ENCODE results near the gene GIMD1.

The GIMD1 gene

GRCh38 chr4:106339431-106339830 is 29.1 kb downstream of the GIMD1 start:
- TF ChIP-seq CSDC2 (CRISPR knock-in tag; IDR thresholded peaks at IDR 0.05) (no peak), CREB5 (CRISPR knock-in tag; IDR thresholded peaks at IDR 0.05; ENCODE audit: low read depth) (no peak), TOX (CRISPR knock-in tag; IDR thresholded peaks at IDR 0.05; ENCODE audit: borderline replicate concordance) (no peak), POU6F1 (CRISPR knock-in tag; IDR thresholded peaks at IDR 0.05; ENCODE audit: borderline replicate concordance, low read depth) (no peak), GLIS3 (CRISPR knock-in tag; IDR thresholded peaks at IDR 0.05) (no peak), ZC3H10 (CRISPR knock-in tag; IDR thresholded peaks at IDR 0.05) (no peak)
- no peak for ATAC-seq

- TF ChIP-seq BACH2 (CRISPR knock-in tag; IDR thresholded peaks at IDR 0.05; ENCODE audit: borderline replicate concordance) (no peak), CSRNP3 (CRISPR knock-in tag; IDR thresholded peaks at IDR 0.05) (no peak), PPARA (CRISPR knock-in tag; IDR thresholded peaks at IDR 0.05; ENCODE audit: borderline replicate concordance) (no peak), ISL1 (CRISPR knock-in tag; IDR thresholded peaks at IDR 0.05) (no peak)
- ATAC-seq: no peak
These were observed 29.9 kb downstream of the GIMD1 start for GRCh38 chr4:106338671-106339070.

GRCh38 chr4:106337916-106338315 is 30.7 kb downstream of the GIMD1 start:
- TF ChIP-seq ISL1 (CRISPR knock-in tag; IDR thresholded peaks at IDR 0.05) (no peak), OSR1 (CRISPR knock-in tag; IDR thresholded peaks at IDR 0.05) (no peak), PPARA (CRISPR knock-in tag; IDR thresholded peaks at IDR 0.05; ENCODE audit: borderline replicate concordance) (no peak), ZNF565 (CRISPR knock-in tag; conservative IDR thresholded peaks at IDR 0.05; ENCODE audit: low read depth) (no peak), CREB5 (CRISPR knock-in tag; IDR thresholded peaks at IDR 0.05; ENCODE audit: low read depth) (no peak), BACH2 (CRISPR knock-in tag; IDR thresholded peaks at IDR 0.05; ENCODE audit: borderline replicate concordance) (no peak), ESRRG (CRISPR knock-in tag; IDR thresholded peaks at IDR 0.05) (no peak)
- no peak for ATAC-seq

- no peak for TF ChIP-seq BACH2 (CRISPR knock-in tag; IDR thresholded peaks at IDR 0.05; ENCODE audit: borderline replicate concordance)
- TF ChIP-seq ZNF565 (CRISPR knock-in tag; conservative IDR thresholded peaks at IDR 0.05; ENCODE audit: low read depth): no peak
- no peak for TF ChIP-seq POU6F1 (CRISPR knock-in tag; IDR thresholded peaks at IDR 0.05; ENCODE audit: borderline replicate concordance, low read depth)
- no peak for TF ChIP-seq ESRRG (CRISPR knock-in tag; IDR thresholded peaks at IDR 0.05)
- no peak for TF ChIP-seq TCF4 (CRISPR knock-in tag; IDR thresholded peaks at IDR 0.05; ENCODE audit: borderline replicate concordance)
- no peak for TF ChIP-seq ZNF70 (CRISPR knock-in tag; IDR thresholded peaks at IDR 0.05)
- no peak for TF ChIP-seq SNAI2 (CRISPR knock-in tag; IDR thresholded peaks at IDR 0.05)
- TF ChIP-seq CREB5 (CRISPR knock-in tag; IDR thresholded peaks at IDR 0.05; ENCODE audit: low read depth): no peak
- no peak for TF ChIP-seq ARNTL (CRISPR knock-in tag; IDR thresholded peaks at IDR 0.05; ENCODE audit: borderline replicate concordance, low read depth)
- no peak for TF ChIP-seq TSHZ2 (CRISPR knock-in tag; IDR thresholded peaks at IDR 0.05)
- no peak for TF ChIP-seq ZFP30 (CRISPR knock-in tag; IDR thresholded peaks at IDR 0.05)
- no peak for TF ChIP-seq CSDC2 (CRISPR knock-in tag; IDR thresholded peaks at IDR 0.05)
- TF ChIP-seq PPARA (CRISPR knock-in tag; IDR thresholded peaks at IDR 0.05; ENCODE audit: borderline replicate concordance): no peak
- no peak for ATAC-seq
These were observed 32.0 kb downstream of the GIMD1 start for GRCh38 chr4:106336618-106337017.
